GM12892 (cell line): ENCODE measurements around the gene PKM.

Experiments
- POLR2A ChIP-seq: IDR thresholded peaks from 2 replicates; pipeline ENCODE4 v1.6.1; 2011; ENCODE audit warnings: low read depth, low read length, control low read depth
- POLR2AphosphoS5 ChIP-seq: IDR thresholded peaks from 2 replicates; pipeline ENCODE4 v1.6.1; 2011; ENCODE audit warnings: low read depth, low read length, control low read depth

DNA sequence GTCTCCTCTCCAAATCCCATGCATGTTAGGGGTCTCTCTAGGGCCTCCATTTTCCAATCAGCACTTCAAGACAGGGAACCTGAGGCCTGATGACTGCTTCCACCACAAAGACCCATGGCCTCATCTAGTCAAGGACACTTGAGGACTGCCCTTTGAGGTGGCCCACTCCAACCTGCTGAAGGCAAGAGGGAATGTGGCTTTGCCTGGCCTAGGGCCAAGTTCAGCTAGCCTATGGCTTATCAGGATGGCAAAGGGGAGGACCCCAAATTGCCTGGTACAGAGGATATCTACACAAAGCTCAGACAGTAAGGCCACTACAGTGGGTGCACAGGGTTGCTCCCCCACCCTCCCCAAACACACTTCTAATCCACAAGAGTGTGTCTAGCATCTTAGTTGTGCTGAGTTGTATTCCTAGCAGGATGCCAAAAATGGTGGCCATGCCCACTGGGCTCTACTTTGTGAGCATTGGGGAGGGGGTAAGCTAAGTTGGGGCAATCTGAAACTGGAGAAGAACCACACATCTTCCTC is 23.4 kb downstream of the PKM start:
- TF ChIP-seq POLR2A (no peak), POLR2AphosphoS5 (no peak)
